B cell (primary cell): Measurements from ENCODE around the gene ZNHIT1. TPM values are rescaled to one million over a fixed set of nuclear protein-coding genes. Genes with fewer than 3 reads are reported as not detected.
A peak's percentile ranks its signal among the peaks of the same experiment; 100 is the strongest.

Experiments used
- ATAC-seq: fragments of 200-7000 bp; cut with Tn5 transposase; one replicate; pipeline ENCODE4 v1.10.0; 2021; ENCODE audit warnings: low read depth, mild to moderate bottlenecking, moderate number of reproducible peaks, moderate library complexity
- CTCF ChIA-PET: fragments of 350-600 bp; sonication (Branson Sonifier 250); formaldehyde crosslinking; loops from one replicate; lab custom pipeline; 2021; ENCODE audit warnings: antibody characterized with exemption, inconsistent platforms; lab: Charles Lee
- POLR2A ChIA-PET: fragments of 350-600 bp; sonication (Branson Sonifier 250); formaldehyde crosslinking; loops from one replicate; lab custom pipeline; 2021; ENCODE audit warnings: antibody characterized with exemption; lab: Charles Lee
- DNase-seq: peaks from one replicate; pipeline ENCODE4 v3.0.0; 2013
- H2AFZ ChIP-seq: 2 replicates; pipeline ENCODE4 v1.6.1; 2012; ENCODE audit warnings: mild to moderate bottlenecking, low read depth, low read length; ENCODE audit not compliant: insufficient read depth, poor library complexity, severe bottlenecking
- H3K27ac ChIP-seq, 2 donors: 1 replicate in 1 of 2; 2 replicates in 1 of 2; pipeline ENCODE4 v1.5.1; 2012 to 2013; ENCODE audit warnings: low read length in 2 of 2, mild to moderate bottlenecking in 2 of 2, moderate library complexity in 1 of 2
- H3K27me3 ChIP-seq, 4 experiments: fragments of 200-600 bp in 1 of 4; sonication (generic) in 1 of 4; replicated peaks in 1 of 4; 1 replicate in 2 of 4; 2 replicates in 2 of 4; pipeline versions ENCODE4 v1.6.1 to v1.7.0; 2013 to 2016; ENCODE audit warnings: low read length in 3 of 4, mild to moderate bottlenecking in 2 of 4, mixed read lengths in 1 of 4, moderate library complexity in 1 of 4; ENCODE audit not compliant: insufficient read depth in 4 of 4, control insufficient read depth in 3 of 4; ENCODE audit errors: control extremely low read depth in 1 of 4
- H3K36me3 ChIP-seq, 2 experiments: replicated peaks in 1 of 2; 1 replicate in 1 of 2; 2 replicates in 1 of 2; pipeline versions ENCODE4 v1.6.1 to v1.7.1; 2013; ENCODE audit warnings: low read length in 1 of 2; ENCODE audit not compliant: insufficient read depth in 2 of 2, control insufficient read depth in 1 of 2; ENCODE audit errors: control extremely low read depth in 1 of 2, extremely low read depth in 1 of 2
- H3K4me1 ChIP-seq, 2 donors: fragments of 200-600 bp in 1 of 2; sonication (generic) in 1 of 2; 1 replicate in 1 of 2; 2 replicates in 1 of 2; pipeline versions ENCODE4 v1.5.1 to v1.6.1; 2013 to 2017; ENCODE audit warnings: low read length in 2 of 2; ENCODE audit not compliant: control insufficient read depth in 2 of 2, insufficient read depth in 2 of 2
- H3K4me2 ChIP-seq: replicated peaks from 2 replicates; pipeline ENCODE3; 2012; ENCODE audit warnings: mild to moderate bottlenecking, low read depth, low read length; ENCODE audit not compliant: poor library complexity, severe bottlenecking
- H3K4me3 ChIP-seq, 5 experiments: fragments of 200-600 bp in 1 of 5; sonication (generic) in 1 of 5; 1 replicate in 3 of 5; 2 replicates in 2 of 5; pipeline versions ENCODE4 v1.5.1 to v1.7.0; 2011 to 2016; ENCODE audit warnings: low read length in 4 of 5, mild to moderate bottlenecking in 4 of 5, low read depth in 2 of 5, control low read depth in 1 of 5, moderate library complexity in 1 of 5; ENCODE audit not compliant: insufficient read depth in 1 of 5; ENCODE audit errors: control extremely low read depth in 1 of 5, extremely low read depth in 1 of 5
- H3K79me2 ChIP-seq: fragments of 200-600 bp; sonication (generic); one replicate; pipeline ENCODE4 v1.6.0; 2016; ENCODE audit warnings: low read length; ENCODE audit not compliant: control insufficient read depth, insufficient read depth
- H3K9ac ChIP-seq: fragments of 200-600 bp; sonication (generic); 2 replicates; pipeline ENCODE4 v1.6.1; 2017; ENCODE audit warnings: mild to moderate bottlenecking, low read length, moderate library complexity
- H3K9me3 ChIP-seq, 3 donors: one replicate each; pipeline versions ENCODE4 v1.6.1 to v1.7.1; 2013; ENCODE audit warnings: low read length in 2 of 3; ENCODE audit not compliant: control insufficient read depth in 2 of 3, insufficient read depth in 1 of 3; ENCODE audit errors: control extremely low read depth in 1 of 3
- H4K20me1 ChIP-seq: 2 replicates; pipeline ENCODE4 v1.6.0; 2012; ENCODE audit warnings: mild to moderate bottlenecking, low read length; ENCODE audit not compliant: insufficient read depth, control insufficient read depth, poor library complexity, severe bottlenecking
- H3K27ac Mint-ChIP-seq: one replicate; pipeline ENCODE4 v1.8.0; 2021; ENCODE audit warnings: mixed read lengths
- H3K27me3 Mint-ChIP-seq: one replicate; pipeline ENCODE4 v1.8.0; 2021; ENCODE audit warnings: mixed read lengths
- H3K4me1 Mint-ChIP-seq: one replicate; pipeline ENCODE4 v1.8.0; 2021; ENCODE audit warnings: mixed read lengths
- H3K4me3 Mint-ChIP-seq: one replicate; pipeline ENCODE4 v1.8.0; 2021; ENCODE audit warnings: mixed read lengths
- H3K9me3 Mint-ChIP-seq: one replicate; pipeline ENCODE4 v1.8.0; 2022; ENCODE audit warnings: mixed read lengths; ENCODE audit not compliant: insufficient read depth
- EZH2 ChIP-seq: IDR thresholded peaks from 2 replicates; pipeline ENCODE4 v1.6.1; 2012; ENCODE audit warnings: borderline replicate concordance, low read depth, mild to moderate bottlenecking, moderate library complexity, low read length; ENCODE audit not compliant: insufficient read depth, poor library complexity, severe bottlenecking
- WGBS: methylation state at CpG from one replicate; pipeline ENCODE4 v1.1.5; 2013; ENCODE audit warnings: missing lambda C conversion rate; ENCODE audit not compliant: insufficient coverage; 5-methylcytosine and 5-hydroxymethylcytosine counted together
- intact Hi-C: fragments of 100-400 bp; cut with micrococcal nuclease; formaldehyde crosslinking; loops from one replicate; pipeline ENCODE4 v1.10.0; 2022
- polyA plus RNA-seq: library from polyadenylated mRNA; depleted of rRNA; stranded (reverse); fragments of >200 nt; gene quantifications from 2 replicates; pipeline ENCODE4 v1.2.3, GENCODE V29; 2012
- total RNA-seq, 2 donors: library from RNA; stranded (reverse); fragments of 120-200 nt in 1 of 2; gene quantifications; 1 replicate in 1 of 2; 2 replicates in 1 of 2; pipeline versions ENCODE4 v1.2.3 to v1.2.4, GENCODE V29; 2013 to 2022
- TF ChIP-seq, protein P1 (sequence below): fragments of 200-600 bp; IDR thresholded peaks from one replicate; pipeline ENCODE4 v1.8.0; 2022; ENCODE audit warnings: antibody characterized with exemption, mild to moderate bottlenecking

Gene ZNHIT1
- total and polyA plus RNA-seq, 2 donors (not counting 1 experiment from before 2014, with no cell fraction given): 28.5 to 37.3 TPM

DNA sequence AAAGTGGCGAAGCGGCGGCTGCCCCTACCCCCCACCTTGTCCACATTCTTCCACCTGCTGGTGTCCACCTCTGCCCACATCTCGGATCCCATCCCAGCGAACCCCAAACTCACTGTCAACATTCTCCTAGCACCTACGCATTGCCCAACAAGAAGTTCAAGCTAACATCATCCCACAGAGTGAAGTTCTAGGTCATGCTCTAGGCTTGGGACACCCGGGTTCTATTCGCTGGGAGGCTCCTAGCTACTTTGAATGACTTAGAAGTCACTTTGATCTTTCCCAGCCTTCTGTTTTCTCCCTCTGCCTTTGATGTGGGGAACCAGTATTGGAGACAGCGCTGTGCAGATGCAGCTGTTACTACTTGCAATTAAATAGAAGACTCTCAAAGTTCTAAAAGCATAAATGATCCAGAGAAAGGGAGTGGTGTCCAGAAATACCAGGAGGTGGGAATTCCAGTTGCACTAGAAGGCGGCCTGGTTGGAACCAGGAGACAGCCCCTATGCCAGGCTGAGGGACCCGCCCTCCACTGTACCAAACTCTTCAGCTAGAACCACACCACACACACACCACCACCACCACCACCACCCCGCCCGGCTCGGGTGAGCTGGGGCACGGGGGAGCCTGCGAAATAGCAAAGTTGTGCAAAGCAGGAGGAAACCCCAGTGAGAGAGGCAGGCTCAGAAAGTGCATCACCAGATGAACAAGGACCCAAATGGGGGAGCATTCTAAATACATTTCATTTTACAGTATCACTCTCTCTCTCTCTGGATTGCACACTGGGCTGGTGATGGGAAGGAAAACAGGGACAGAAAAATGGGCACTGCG, 47.1 kb upstream of the ZNHIT1 start:
- peaks cover 12% of the 10 kb centered on the region for H4K20me1 ChIP-seq
- no peak overlapping the region for H2AFZ ChIP-seq
- no peak overlapping the region for H3K27ac ChIP-seq
- Mint-ChIP-seq H3K9me3 (no peaks in the 10 kb centered on the region), H3K27me3 (peaks cover 79% of the 10 kb centered on the region), H3K4me3 (peak overlapping the region; percentile 64), H3K4me1 (peaks cover 54% of the 10 kb centered on the region), H3K27ac (peak overlapping the region; percentile 41)
- peaks cover 0 to 55% (median 2%) of the 10 kb centered on the region in 3 donors for H3K9me3 ChIP-seq
- TF ChIP-seq EZH2: no peak
- TF ChIP-seq, protein P1, sequence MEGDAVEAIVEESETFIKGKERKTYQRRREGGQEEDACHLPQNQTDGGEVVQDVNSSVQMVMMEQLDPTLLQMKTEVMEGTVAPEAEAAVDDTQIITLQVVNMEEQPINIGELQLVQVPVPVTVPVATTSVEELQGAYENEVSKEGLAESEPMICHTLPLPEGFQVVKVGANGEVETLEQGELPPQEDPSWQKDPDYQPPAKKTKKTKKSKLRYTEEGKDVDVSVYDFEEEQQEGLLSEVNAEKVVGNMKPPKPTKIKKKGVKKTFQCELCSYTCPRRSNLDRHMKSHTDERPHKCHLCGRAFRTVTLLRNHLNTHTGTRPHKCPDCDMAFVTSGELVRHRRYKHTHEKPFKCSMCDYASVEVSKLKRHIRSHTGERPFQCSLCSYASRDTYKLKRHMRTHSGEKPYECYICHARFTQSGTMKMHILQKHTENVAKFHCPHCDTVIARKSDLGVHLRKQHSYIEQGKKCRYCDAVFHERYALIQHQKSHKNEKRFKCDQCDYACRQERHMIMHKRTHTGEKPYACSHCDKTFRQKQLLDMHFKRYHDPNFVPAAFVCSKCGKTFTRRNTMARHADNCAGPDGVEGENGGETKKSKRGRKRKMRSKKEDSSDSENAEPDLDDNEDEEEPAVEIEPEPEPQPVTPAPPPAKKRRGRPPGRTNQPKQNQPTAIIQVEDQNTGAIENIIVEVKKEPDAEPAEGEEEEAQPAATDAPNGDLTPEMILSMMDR: no peak
- WGBS: 11% methylated on average over 12 of the region's 17 CpGs
- intact Hi-C loops: loop anchor here (1.0 kb wide), 1 partner anchor 27 kb away; no protein-coding TSS in a partner anchor
- no peak overlapping the region for H3K4me3 ChIP-seq
- H3K4me1 ChIP-seq: peaks cover 66 to 77% of the 10 kb centered on the region in 2 donors
- no peak overlapping the region for H3K4me2 ChIP-seq
- no peak overlapping the region for H3K9ac ChIP-seq
- H3K36me3 ChIP-seq: no peaks in the 10 kb centered on the region
- ATAC-seq (no peak), DNase-seq (no peak)
- no peaks in the 10 kb centered on the region for H3K79me2 ChIP-seq
- peaks cover 0 to 99% (median 79%) of the 10 kb centered on the region in 4 experiments for H3K27me3 ChIP-seq
- POLR2A ChIA-PET: interaction anchor here (0.6 kb wide), 1 partner anchor 85 kb away, joined by 5 read pairs; no protein-coding TSS in a partner anchor
- CTCF ChIA-PET: interaction anchor here (2.7 kb wide), 2 partner anchors 21 to 27 kb away, joined by 12 to 23 read pairs; no protein-coding TSS in a partner anchor

DNA sequence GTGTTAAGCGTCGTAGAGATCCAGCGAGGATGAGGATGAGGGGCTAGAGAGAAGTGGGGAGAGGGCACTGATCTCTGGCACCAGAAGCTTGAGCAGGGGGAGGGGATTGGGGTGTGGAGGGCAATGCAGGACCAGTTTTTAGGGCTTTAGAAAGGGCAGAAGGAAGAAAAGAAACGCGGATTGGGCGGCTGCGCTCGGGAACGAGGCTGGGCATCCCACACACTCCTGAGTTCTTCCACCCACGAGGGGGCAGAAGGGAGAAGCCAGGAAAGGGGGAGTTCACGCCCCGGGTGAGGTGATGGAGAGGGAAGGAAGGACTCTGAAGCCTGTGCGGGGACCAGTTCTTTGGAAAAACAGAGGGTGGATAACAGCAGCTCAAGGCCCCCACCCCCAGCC, 46.5 kb upstream of the ZNHIT1 start:
- no peak overlapping the region for H3K27ac ChIP-seq
- Mint-ChIP-seq H3K4me1 (peaks cover 49% of the 10 kb centered on the region), H3K4me3 (peak overlapping the region; percentile 64), H3K27me3 (peaks cover 79% of the 10 kb centered on the region), H3K27ac (peak overlapping the region; percentile 41), H3K9me3 (no peaks in the 10 kb centered on the region)
- H3K4me3 ChIP-seq: no peak overlapping the region
- H3K9me3 ChIP-seq: peaks cover 0 to 51% (median 1%) of the 10 kb centered on the region in 3 donors
- no peak overlapping the region for H3K9ac ChIP-seq
- TF ChIP-seq, protein P1: no peak
- no peak for TF ChIP-seq EZH2
- peak overlapping the region; percentile 56 for H3K4me2 ChIP-seq
- intact Hi-C loops: no loop called here
- ATAC-seq: no peak
- H4K20me1 ChIP-seq: peaks cover 6% of the 10 kb centered on the region
- no peaks in the 10 kb centered on the region for H3K79me2 ChIP-seq
- ChIA-PET POLR2A (no interaction called here), CTCF (interaction anchor here (2.7 kb wide), 2 partner anchors 21 to 28 kb away, joined by 12 to 23 read pairs; no protein-coding TSS in a partner anchor)
- H3K27me3 ChIP-seq: peaks cover 0 to 99% (median 82%) of the 10 kb centered on the region in 4 experiments
- DNase-seq: no peak
- 5% methylated on average over 2 of the region's 13 CpGs for WGBS
- peaks cover 60 to 71% of the 10 kb centered on the region in 2 donors for H3K4me1 ChIP-seq
- no peak overlapping the region for H2AFZ ChIP-seq
- no peaks in the 10 kb centered on the region for H3K36me3 ChIP-seq
